NCI-H146 (cell line): Measurements from ENCODE around the gene LRRIQ1.

ENCODE experiments used
- DNase-seq: peaks from one replicate; lab custom pipeline; 2025; lab: John Stamatoyannopoulos, UW

The LRRIQ1 gene

GRCh38 chr12:85281636-85282312 is 245.6 kb downstream of the LRRIQ1 start:
- DNase-seq = no peak

GRCh38 chr12:85283560-85283959 is 247.4 kb downstream of the LRRIQ1 start:
- no peak for DNase-seq
